ENCODE data around the gene ANK3. TPM values are rescaled to one million over a fixed set of nuclear protein-coding genes. Genes with fewer than 3 reads are reported as not detected.

Gene ANK3
- total RNA-seq, 4 donors from 2014 or later: 86.3 to 224 (median 139) TPM

DNA sequence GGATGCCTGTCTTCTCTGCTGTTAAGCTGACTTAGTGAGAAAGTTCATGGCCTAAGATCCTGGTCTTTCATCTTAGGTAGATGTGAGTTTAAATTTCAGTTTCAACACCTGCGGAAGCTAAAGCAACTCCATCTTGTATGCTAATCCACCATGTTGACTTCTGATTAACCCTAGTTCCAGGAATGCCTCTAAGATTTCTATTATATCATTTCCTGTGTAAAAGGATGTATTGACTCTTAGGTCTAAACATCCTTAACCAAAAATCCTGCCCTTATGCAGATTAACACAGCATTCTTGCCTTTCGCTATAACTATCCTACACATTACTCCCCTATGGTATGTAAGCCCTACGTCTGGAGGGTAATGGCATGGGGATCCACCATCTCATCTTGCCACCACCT lies 388.9 kb downstream of the ANK3 start:
- no peaks in the 10 kb centered on the region for H3K9me3 ChIP-seq
- no peak overlapping the region for H3K4me3 ChIP-seq
- H3K27ac ChIP-seq: no peak overlapping the region
- no peaks in the 10 kb centered on the region for H3K4me1 ChIP-seq
- WGBS, 2 donors: 88 to 95% methylated on average over 3 of the region's 3 CpGs
- DNase-seq (ENCODE audit: low spot score in 2 of 2): no peak
- no peaks in the 10 kb centered on the region for H3K36me3 ChIP-seq
- TF ChIP-seq EP300 (IDR thresholded peaks at IDR 0.05) (no peak), POLR2A (IDR thresholded peaks at IDR 0.05) (no peak)
- TF ChIP-seq, protein P1, sequence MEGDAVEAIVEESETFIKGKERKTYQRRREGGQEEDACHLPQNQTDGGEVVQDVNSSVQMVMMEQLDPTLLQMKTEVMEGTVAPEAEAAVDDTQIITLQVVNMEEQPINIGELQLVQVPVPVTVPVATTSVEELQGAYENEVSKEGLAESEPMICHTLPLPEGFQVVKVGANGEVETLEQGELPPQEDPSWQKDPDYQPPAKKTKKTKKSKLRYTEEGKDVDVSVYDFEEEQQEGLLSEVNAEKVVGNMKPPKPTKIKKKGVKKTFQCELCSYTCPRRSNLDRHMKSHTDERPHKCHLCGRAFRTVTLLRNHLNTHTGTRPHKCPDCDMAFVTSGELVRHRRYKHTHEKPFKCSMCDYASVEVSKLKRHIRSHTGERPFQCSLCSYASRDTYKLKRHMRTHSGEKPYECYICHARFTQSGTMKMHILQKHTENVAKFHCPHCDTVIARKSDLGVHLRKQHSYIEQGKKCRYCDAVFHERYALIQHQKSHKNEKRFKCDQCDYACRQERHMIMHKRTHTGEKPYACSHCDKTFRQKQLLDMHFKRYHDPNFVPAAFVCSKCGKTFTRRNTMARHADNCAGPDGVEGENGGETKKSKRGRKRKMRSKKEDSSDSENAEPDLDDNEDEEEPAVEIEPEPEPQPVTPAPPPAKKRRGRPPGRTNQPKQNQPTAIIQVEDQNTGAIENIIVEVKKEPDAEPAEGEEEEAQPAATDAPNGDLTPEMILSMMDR (IDR thresholded peaks at IDR 0.05): no peak
- no peaks in the 10 kb centered on the region for H3K27me3 ChIP-seq

DNA sequence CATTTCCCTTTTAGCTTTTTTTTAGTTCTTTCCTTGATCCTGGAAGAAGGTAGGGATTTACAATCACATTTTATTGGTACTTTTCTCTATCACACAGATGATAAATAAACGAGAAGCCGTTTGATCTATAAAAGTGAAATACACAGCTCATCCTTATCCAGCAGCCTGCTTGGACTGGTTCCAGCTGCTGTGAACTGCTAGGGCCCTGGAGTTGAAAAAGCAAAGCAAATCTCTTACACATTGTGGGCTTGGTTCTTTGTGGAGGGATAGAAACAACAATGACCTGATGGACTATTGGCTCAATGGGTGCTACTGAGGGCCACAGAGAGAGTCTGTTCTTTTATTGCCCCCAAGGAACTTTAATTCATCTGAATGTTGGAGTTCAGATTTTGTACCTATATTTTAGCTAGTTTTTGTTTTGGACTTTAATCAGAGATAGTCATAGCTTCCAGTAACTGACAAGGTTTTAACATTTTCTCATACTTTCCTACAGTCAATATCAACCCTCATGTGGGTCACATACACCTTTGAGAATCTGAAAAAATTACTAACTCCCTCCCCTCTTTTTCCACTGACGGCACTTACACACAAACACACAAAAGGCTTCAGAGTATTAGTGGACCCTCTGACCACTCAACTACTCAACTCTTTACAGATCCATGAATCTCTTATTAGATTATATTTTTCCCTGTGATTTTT lies 391.7 kb downstream of the ANK3 start:
- no peaks in the 10 kb centered on the region for H3K9me3 ChIP-seq
- H3K27me3 ChIP-seq: no peaks in the 10 kb centered on the region
- no peak overlapping the region for H3K27ac ChIP-seq
- 40 to 54% methylated on average over 3 of the region's 3 CpGs for WGBS, 2 donors
- H3K36me3 ChIP-seq: no peaks in the 10 kb centered on the region
- TF ChIP-seq EP300 (IDR thresholded peaks at IDR 0.05) (no peak), POLR2A (IDR thresholded peaks at IDR 0.05) (no peak)
- TF ChIP-seq, protein P1 (IDR thresholded peaks at IDR 0.05): no peak
- H3K4me1 ChIP-seq: no peaks in the 10 kb centered on the region
- no peak overlapping the region for H3K4me3 ChIP-seq
- peak in 1 of 2 donors; percentile 22 for DNase-seq (ENCODE audit: low spot score in 2 of 2)

DNA sequence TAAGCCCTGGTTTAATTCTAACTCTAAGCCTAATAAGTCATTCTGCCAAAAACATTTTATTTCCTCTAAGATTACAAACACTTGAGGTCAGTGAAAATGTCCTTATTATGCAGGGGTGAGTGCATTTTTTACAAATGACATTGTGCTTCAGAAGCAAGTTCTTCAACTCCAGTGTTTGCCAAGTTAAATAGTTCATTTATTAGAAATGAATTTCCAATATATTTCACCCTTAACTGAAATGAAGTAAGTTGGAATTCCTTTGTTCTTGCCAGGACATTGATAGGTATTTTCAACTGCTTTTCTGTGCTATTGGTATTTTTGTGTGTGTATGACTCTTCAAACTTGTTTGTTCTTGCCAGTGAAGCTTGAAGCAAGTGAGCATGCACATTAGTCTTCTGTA lies 393.8 kb downstream of the ANK3 start:
- DNase-seq (ENCODE audit: low spot score in 2 of 2): no peak
- TF ChIP-seq EP300 (IDR thresholded peaks at IDR 0.05): no peak
- TF ChIP-seq, protein P1 (IDR thresholded peaks at IDR 0.05): no peak
- TF ChIP-seq POLR2A (IDR thresholded peaks at IDR 0.05): no peak
- Histone ChIP-seq H3K27me3 (no peaks in the 10 kb centered on the region), H3K36me3 (no peaks in the 10 kb centered on the region), H3K27ac (no peak overlapping the region), H3K4me1 (peaks cover 0 to 3% (median 0%) of the 10 kb centered on the region in 4 donors), H3K9me3 (no peaks in the 10 kb centered on the region), H3K4me3 (no peak overlapping the region)

DNA sequence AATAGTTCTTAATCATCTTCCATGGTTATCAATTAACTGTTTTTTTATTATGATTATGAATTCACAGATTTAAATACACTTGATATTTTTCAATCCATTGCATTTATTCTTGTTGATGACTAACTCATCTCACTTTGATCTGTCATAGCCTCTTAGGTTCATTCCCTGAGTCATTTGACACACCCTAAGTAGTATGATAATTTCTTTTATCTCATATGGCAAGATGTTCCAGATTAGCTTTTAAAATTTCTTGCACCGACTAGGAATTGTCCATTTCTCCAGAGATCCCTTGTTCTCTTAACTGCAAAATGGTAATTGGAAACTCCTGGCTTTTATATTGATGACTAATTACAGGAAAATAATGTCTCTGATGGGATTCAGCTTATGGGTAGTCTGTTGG lies 395.7 kb downstream of the ANK3 start:
- Histone ChIP-seq H3K9me3 (no peaks in the 10 kb centered on the region), H3K36me3 (no peaks in the 10 kb centered on the region), H3K4me1 (peaks cover 0 to 3% (median 0%) of the 10 kb centered on the region in 4 donors), H3K27me3 (no peaks in the 10 kb centered on the region), H3K4me3 (no peak overlapping the region), H3K27ac (no peak overlapping the region)
- WGBS, 2 donors: 66 to 69% methylated on average over 1 of the region's 1 CpG
- TF ChIP-seq EP300 (IDR thresholded peaks at IDR 0.05) (no peak), POLR2A (IDR thresholded peaks at IDR 0.05) (no peak)
- TF ChIP-seq, protein P1 (IDR thresholded peaks at IDR 0.05): no peak
- no peak for DNase-seq (ENCODE audit: low spot score in 2 of 2)

DNA sequence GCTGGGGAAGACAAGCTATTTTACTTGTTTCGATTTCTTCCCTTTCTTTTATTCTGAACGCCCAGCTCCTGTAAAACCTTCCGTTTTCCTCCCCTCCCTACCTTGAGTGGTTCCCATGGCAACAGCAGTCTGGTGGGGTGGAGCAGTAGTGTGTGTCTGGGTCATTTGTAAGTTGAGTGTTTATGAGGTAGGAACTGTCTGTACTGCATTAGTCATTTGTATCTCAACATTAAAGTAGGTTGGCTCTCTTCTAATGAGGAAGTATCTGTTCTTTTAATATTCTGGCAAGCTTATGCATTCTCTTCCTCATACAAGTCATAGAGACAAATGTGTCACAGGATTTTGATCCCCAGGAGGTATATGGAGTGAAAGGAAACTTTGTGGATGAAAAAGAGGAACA lies 398.0 kb downstream of the ANK3 start:
- 20 to 35% methylated on average over 3 of the region's 3 CpGs for WGBS, 2 donors
- DNase-seq (ENCODE audit: low spot score in 2 of 2): peak in 1 of 2 donors; percentile 13
- H3K36me3 ChIP-seq: no peaks in the 10 kb centered on the region
- no peaks in the 10 kb centered on the region for H3K9me3 ChIP-seq
- no peak overlapping the region for H3K4me3 ChIP-seq
- peaks cover 0 to 3% (median 0%) of the 10 kb centered on the region in 4 donors for H3K4me1 ChIP-seq
- TF ChIP-seq POLR2A (IDR thresholded peaks at IDR 0.05) (no peak), EP300 (IDR thresholded peaks at IDR 0.05) (peak in 1 of 2 donors; percentile 43)
- TF ChIP-seq, protein P1 (IDR thresholded peaks at IDR 0.05): no peak
- H3K27me3 ChIP-seq: no peaks in the 10 kb centered on the region
- H3K27ac ChIP-seq: no peak overlapping the region

Data from tibial nerve (tissue), 4 donors.